ENCODE data around the gene PPP2R1A. TPM values are rescaled to one million over a fixed set of nuclear protein-coding genes. Genes with fewer than 3 reads are reported as not detected.
A peak's percentile ranks its signal among the peaks of the same experiment; 100 is the strongest.

Gene PPP2R1A
- 100 to 1,000 TPM; 179 to 315 (median 227) TPM for total RNA-seq

- in situ Hi-C loops (cut with MboI; ENCODE audit: low pct_ligation_motif_present in 1 of 4, low pct_unique_long_range_greater_than_20kb in 1 of 4, low sequenced_read_pairs in 3 of 4) (no loop called here), intact Hi-C loops (cut with DNase I; ENCODE audit: low total_unique reads) (no loop called here)
- Histone ChIP-seq H3K4me3 (peak within 1 kb of the TSS; percentile 68 to 98 (median 94)), H3K27me3 (no peaks in the 10 kb centered on the region), H3K9me3 (no peaks in the 10 kb centered on the region), H3K27ac (peak within 1 kb of the TSS; percentile 93 to 99 (median 98)), H3K36me3 (no peaks in the 10 kb centered on the region), H3K4me1 (peaks cover 23 to 40% (median 31%) of the 10 kb centered on the region in 4 donors)
- TF ChIP-seq CTCF (IDR thresholded peaks at IDR 0.05) (peak in 1 of 5 experiments; percentile 8), POLR2A (IDR thresholded peaks at IDR 0.05) (peak; percentile 98), EP300 (IDR thresholded peaks at IDR 0.05; ENCODE audit: low read depth) (no peak), POLR2AphosphoS5 (IDR thresholded peaks at IDR 0.05) (peak; percentile 70 to 94 (median 93))
- peak; percentile 99 for DNase-seq
- WGBS, 2 donors (ENCODE audit: low coverage in 1 of 2): 0% methylated on average over 39 of the region's 70 CpGs; no CpG with 5 or more reads in 1 of the 2 donors
Observed at GRCh38 chr19:52189735-52190486, at the start of gene PPP2R1A. Gene PPP2R1A (plus strand): TSS chr19:52190052. CDS start chr19:52190097, 45 bp downstream.

GRCh38 chr19:52141203-52141602 lies 48.6 kb upstream of the PPP2R1A start:
- intact Hi-C loops (cut with DNase I; ENCODE audit: low total_unique reads): no loop called here
- H3K9me3 ChIP-seq: peaks cover 0 to 7% of the 10 kb centered on the region in 2 donors
- in situ Hi-C loops (cut with MboI; ENCODE audit: low pct_ligation_motif_present in 1 of 4, low pct_unique_long_range_greater_than_20kb in 1 of 4, low sequenced_read_pairs in 3 of 4): loop anchor here in 2 of 4 donors (5.0 to 10.0 kb wide), 2 partner anchors 94 to 96 kb away; no protein-coding TSS in a partner anchor
- no peak overlapping the region for H3K27ac ChIP-seq
- no peaks in the 10 kb centered on the region for H3K36me3 ChIP-seq
- no peak for DNase-seq
- no peaks in the 10 kb centered on the region for H3K27me3 ChIP-seq
- no peak for TF ChIP-seq EP300 (IDR thresholded peaks at IDR 0.05; ENCODE audit: low read depth)
- no peak for TF ChIP-seq POLR2AphosphoS5 (IDR thresholded peaks at IDR 0.05)
- WGBS, 2 donors (ENCODE audit: low coverage in 1 of 2): 63% methylated on average over 2 of the region's 2 CpGs
- H3K4me1 ChIP-seq: peaks cover 0 to 17% (median 14%) of the 10 kb centered on the region in 4 donors
- no peak overlapping the region for H3K4me3 ChIP-seq

GRCh38 chr19:52142001-52142595 lies 47.8 kb upstream of the PPP2R1A start:
- in situ Hi-C loops (cut with MboI; ENCODE audit: low pct_ligation_motif_present in 1 of 4, low pct_unique_long_range_greater_than_20kb in 1 of 4, low sequenced_read_pairs in 3 of 4) (loop anchor here in 2 of 4 donors (5.0 to 10.0 kb wide), 2 partner anchors 93 to 95 kb away; no protein-coding TSS in a partner anchor), intact Hi-C loops (cut with DNase I; ENCODE audit: low total_unique reads) (no loop called here)

GRCh38 chr19:52148256-52148655 lies 41.6 kb upstream of the PPP2R1A start:
- in situ Hi-C loops (cut with MboI; ENCODE audit: low pct_ligation_motif_present in 1 of 4, low pct_unique_long_range_greater_than_20kb in 1 of 4, low sequenced_read_pairs in 3 of 4): loop anchor here in 1 of 4 donors (10.0 kb wide), 1 partner anchor 87 kb away; no protein-coding TSS in a partner anchor
- intact Hi-C loops (cut with DNase I; ENCODE audit: low total_unique reads): no loop called here
- Histone ChIP-seq H3K9me3 (peaks cover 11 to 21% of the 10 kb centered on the region in 2 donors), H3K27ac (no peak overlapping the region), H3K4me1 (no peaks in the 10 kb centered on the region), H3K4me3 (no peak overlapping the region), H3K27me3 (no peaks in the 10 kb centered on the region), H3K36me3 (no peaks in the 10 kb centered on the region)
- TF ChIP-seq EP300 (IDR thresholded peaks at IDR 0.05; ENCODE audit: low read depth) (no peak), POLR2A (IDR thresholded peaks at IDR 0.05) (no peak), POLR2AphosphoS5 (IDR thresholded peaks at IDR 0.05) (no peak), CTCF (IDR thresholded peaks at IDR 0.05) (no peak)
- no peak for DNase-seq

More at GRCh38 chr19:52142001-52142595, 47.8 kb upstream of the PPP2R1A start:
- no peak for TF ChIP-seq CTCF (IDR thresholded peaks at IDR 0.05)
- TF ChIP-seq POLR2A (IDR thresholded peaks at IDR 0.05): no peak
- no peak for TF ChIP-seq POLR2AphosphoS5 (IDR thresholded peaks at IDR 0.05)
- no peak for TF ChIP-seq EP300 (IDR thresholded peaks at IDR 0.05; ENCODE audit: low read depth)
- no peaks in the 10 kb centered on the region for H3K27me3 ChIP-seq
- peaks cover 0 to 14% of the 10 kb centered on the region in 2 donors for H3K9me3 ChIP-seq
- H3K27ac ChIP-seq: no peak overlapping the region
- H3K4me3 ChIP-seq: no peak overlapping the region
- no peak for DNase-seq
- H3K4me1 ChIP-seq: peaks cover 0 to 17% (median 14%) of the 10 kb centered on the region in 4 donors
- 87% methylated on average over 3 of the region's 3 CpGs; no CpG with 5 or more reads in 1 of the 2 donors for WGBS, 2 donors (ENCODE audit: low coverage in 1 of 2)
- no peaks in the 10 kb centered on the region for H3K36me3 ChIP-seq

Measured in transverse colon (tissue), 4 donors.